Memory B cell (primary cell): ENCODE measurements around the gene ST6GALNAC3.
"Not testable (repeated sequence)": the region's sequence is repeated elsewhere in the genome, so short reads cannot be mapped to it uniquely, and the experiment has no call there.

Source experiments
- ATAC-seq: fragments of 150-1000 bp; cut with Tn5 transposase; 2 replicates; pipeline ENCODE4 v1.10.0; 2021; ENCODE audit warnings: low read depth, mild to moderate bottlenecking, moderate library complexity
- DNase-seq, 2 donors: peaks; one replicate each; pipeline ENCODE4 v3.0.0; 2022; ENCODE audit warnings: low spot score in 2 of 2
- H3K27ac Mint-ChIP-seq: one replicate; pipeline ENCODE4 v1.8.0; 2022; ENCODE audit warnings: mild to moderate bottlenecking, moderate library complexity, mixed read lengths
- H3K27me3 Mint-ChIP-seq: one replicate; pipeline ENCODE4 v1.8.0; 2022; ENCODE audit warnings: mixed read lengths
- H3K36me3 Mint-ChIP-seq: one replicate; pipeline ENCODE4 v1.8.0; 2022; ENCODE audit warnings: mild to moderate bottlenecking, mixed read lengths
- H3K4me1 Mint-ChIP-seq: one replicate; pipeline ENCODE4 v1.8.0; 2022; ENCODE audit warnings: mixed read lengths
- H3K4me3 Mint-ChIP-seq: one replicate; pipeline ENCODE4 v1.8.0; 2022; ENCODE audit warnings: mild to moderate bottlenecking, moderate library complexity, mixed read lengths
- H3K9me3 Mint-ChIP-seq: one replicate; pipeline ENCODE4 v1.8.0; 2022; ENCODE audit warnings: mixed read lengths

ST6GALNAC3 gene

DNA sequence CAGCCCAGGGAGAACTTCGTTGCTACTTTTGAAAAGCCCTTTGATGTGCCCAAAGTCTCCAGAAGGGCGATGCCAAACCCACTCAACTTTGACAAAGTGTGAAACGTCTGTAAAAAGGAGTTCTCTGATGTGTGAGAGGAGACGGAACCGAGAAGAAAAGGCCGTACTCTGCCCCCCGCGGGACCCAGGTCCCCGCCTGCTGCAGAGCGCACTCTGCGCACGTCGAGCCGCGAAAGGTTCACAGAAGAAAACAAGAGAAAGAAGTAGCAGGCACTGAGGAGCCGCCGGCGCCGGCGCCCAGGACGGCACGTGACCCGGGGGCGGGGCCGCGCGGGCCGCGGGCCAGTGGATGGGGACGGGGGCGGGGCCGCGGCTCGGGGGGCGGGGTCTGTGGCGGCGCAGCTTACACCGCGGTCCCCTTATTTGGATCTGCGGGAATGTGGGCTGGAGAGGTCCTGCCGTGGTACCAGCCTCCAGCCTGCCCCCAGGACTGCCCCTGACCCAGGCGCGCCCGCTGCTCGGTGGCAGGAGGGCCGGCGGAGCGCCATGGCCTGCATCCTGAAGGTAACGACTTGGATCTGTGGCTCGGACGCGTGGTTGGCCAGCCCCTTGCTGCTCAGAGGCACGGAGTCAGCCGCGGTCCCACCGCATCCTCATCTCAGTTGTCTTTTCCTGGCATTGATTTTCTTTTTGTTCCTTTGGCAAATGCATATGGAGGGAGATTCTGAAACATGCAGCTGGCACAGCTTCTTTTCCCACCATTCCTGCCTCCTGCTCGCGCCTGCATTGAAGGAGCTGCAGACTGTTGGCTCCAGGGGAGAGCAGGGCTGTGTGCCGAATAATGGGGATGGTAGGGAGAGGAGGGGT, at the start of gene ST6GALNAC3:
Gene ST6GALNAC3, plus strand, starts transcription at position 426 of the 867 bp plus-strand sequence.
- Mint-ChIP-seq H3K9me3 (peaks cover 2% of the 10 kb centered on the region), H3K4me3 (peak within 1 kb of the TSS; percentile 88), H3K27me3 (peaks cover 2% of the 10 kb centered on the region), H3K36me3 (peaks cover 3% of the 10 kb centered on the region), H3K27ac (peak within 1 kb of the TSS; percentile 85), H3K4me1 (peaks cover 18% of the 10 kb centered on the region)
- ATAC-seq (peak; percentile 84), DNase-seq (peak; percentile 56 to 57)

DNA sequence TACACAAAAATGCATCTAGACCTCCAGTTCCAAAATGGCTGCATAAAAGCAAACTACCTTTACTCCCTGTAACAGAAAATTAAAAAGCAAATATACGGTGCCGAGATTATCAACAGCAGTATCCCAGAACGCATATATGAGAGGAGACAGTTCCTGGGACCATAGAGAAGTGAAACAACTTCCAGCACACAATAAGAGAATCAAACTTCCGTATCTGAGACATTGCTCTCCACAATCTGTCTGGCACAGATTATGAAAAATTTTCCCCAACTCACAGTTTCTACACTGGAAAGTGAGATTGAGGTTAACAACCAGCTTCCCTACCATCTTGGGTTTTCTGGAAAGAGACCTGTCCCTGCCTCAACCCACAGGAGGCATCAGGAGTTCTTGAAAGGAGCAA, 47.2 kb upstream of the ST6GALNAC3 start:
- Mint-ChIP-seq H3K36me3 (no peaks in the 10 kb centered on the region), H3K4me3 (no peak overlapping the region), H3K27ac (no peak overlapping the region), H3K4me1 (no peaks in the 10 kb centered on the region), H3K9me3 (no peaks in the 10 kb centered on the region), H3K27me3 (peaks cover 8% of the 10 kb centered on the region)
- ATAC-seq: no peak
- no peak for DNase-seq

DNA sequence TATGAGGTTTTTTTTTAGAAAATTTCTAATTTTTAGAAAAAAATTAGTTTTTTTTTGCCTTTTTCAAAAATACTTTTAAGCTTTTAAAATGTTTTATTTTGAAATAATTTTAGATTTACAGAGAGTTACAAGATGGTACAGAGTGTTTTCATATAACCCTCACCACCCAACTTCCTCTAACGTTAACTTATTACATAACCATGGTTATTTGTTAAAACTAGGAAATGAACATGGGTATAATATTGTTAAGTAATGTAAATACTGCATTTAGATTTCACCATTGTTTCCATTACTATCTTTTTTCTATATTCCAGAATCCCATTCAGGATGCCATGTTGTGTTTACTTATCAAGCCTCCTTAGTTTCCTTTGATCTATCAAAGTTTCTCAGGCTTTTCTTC, 45.2 kb upstream of the ST6GALNAC3 start:
- Mint-ChIP-seq H3K4me3 (no peak overlapping the region), H3K9me3 (no peaks in the 10 kb centered on the region), H3K27me3 (peaks cover 10% of the 10 kb centered on the region), H3K4me1 (no peaks in the 10 kb centered on the region), H3K36me3 (no peaks in the 10 kb centered on the region), H3K27ac (no peak overlapping the region)
- no peak for DNase-seq
- no peak for ATAC-seq

DNA sequence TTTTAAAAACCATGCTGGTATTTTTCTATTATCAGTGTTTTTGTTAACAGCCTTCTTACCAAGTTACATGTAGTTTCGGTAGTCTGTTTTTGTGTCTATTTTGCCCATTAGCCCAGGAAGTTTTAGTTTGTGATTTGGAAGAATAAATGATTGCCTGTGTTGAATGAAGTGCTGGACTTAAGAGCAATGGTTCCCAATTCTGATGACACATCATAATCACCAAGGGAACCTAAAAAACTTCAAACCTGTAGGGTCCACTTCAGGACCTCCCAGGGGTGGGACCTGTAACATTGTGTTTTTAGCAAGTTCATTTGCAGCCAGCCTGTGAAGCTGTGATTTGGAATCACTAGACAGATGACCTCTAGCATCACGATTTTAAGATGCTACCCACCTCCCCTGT, 43.0 kb upstream of the ST6GALNAC3 start:
- H3K4me1 Mint-ChIP-seq: no peaks in the 10 kb centered on the region
- DNase-seq (no peak), ATAC-seq (no peak)
- H3K4me3 Mint-ChIP-seq: no peak overlapping the region
- H3K27me3 Mint-ChIP-seq: peaks cover 8% of the 10 kb centered on the region
- H3K36me3 Mint-ChIP-seq: no peaks in the 10 kb centered on the region
- no peaks in the 10 kb centered on the region for H3K9me3 Mint-ChIP-seq
- no peak overlapping the region for H3K27ac Mint-ChIP-seq

DNA sequence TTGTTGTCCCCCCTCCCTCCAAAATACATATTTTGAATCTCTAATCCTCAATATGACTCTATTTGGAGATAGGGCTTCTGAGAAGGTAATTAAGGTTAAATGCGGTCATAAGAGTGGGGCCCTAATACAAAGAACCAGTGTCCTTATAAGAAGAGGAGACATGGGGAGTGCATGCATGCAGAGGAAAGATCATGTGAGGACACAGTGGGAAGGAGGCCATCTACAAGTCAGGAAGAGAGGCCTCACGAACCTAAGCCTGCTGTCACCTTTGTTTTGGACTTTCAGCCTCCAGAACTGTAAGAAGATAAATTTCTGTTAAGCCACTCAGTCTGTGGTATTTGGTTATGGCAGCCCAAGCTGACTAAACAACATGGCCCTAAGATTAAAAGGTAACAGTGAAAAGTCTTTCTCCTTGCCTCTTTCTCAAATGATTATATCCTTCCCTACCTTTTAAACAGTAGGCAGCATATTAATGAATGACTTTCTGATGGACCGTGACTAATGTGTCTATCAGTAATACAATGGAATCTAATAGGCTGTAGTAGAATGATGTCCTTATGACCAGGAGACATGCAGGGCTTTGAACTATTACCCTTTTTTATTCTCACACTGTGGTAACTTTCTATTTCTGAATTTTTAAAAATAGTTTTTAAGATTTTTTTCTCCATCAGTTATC, 40.6 kb upstream of the ST6GALNAC3 start:
- no peak overlapping the region for H3K27ac Mint-ChIP-seq
- DNase-seq (no peak), ATAC-seq (no peak)
- no peaks in the 10 kb centered on the region for H3K9me3 Mint-ChIP-seq
- H3K4me3 Mint-ChIP-seq: no peak overlapping the region
- H3K36me3 Mint-ChIP-seq: no peaks in the 10 kb centered on the region
- H3K27me3 Mint-ChIP-seq: peaks cover 2% of the 10 kb centered on the region
- H3K4me1 Mint-ChIP-seq: no peaks in the 10 kb centered on the region

DNA sequence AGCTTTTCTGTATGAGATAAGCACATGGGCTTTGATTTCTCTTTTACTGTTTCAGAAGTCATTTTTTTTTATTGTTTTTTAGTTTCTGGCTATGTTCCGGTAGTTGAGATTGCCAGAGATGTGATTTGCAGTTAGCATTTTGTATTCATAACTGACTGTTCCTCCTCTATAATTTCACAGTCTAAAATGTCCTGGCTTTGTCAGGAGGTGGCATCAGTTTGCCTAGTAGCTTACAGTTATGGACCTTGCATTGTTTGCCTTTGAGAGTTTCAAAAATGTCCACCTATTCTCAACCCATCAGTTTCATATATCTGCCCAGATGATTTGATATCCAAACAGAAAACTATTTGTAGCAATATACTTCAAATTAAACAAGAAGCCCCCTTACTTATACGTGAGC, 39.5 kb upstream of the ST6GALNAC3 start:
- DNase-seq (no peak), ATAC-seq (peak; percentile 42)
- no peak overlapping the region for H3K27ac Mint-ChIP-seq
- H3K27me3 Mint-ChIP-seq: peaks cover 3% of the 10 kb centered on the region
- H3K4me3 Mint-ChIP-seq: no peak overlapping the region
- H3K9me3 Mint-ChIP-seq: no peaks in the 10 kb centered on the region
- no peaks in the 10 kb centered on the region for H3K4me1 Mint-ChIP-seq
- H3K36me3 Mint-ChIP-seq: no peaks in the 10 kb centered on the region

DNA sequence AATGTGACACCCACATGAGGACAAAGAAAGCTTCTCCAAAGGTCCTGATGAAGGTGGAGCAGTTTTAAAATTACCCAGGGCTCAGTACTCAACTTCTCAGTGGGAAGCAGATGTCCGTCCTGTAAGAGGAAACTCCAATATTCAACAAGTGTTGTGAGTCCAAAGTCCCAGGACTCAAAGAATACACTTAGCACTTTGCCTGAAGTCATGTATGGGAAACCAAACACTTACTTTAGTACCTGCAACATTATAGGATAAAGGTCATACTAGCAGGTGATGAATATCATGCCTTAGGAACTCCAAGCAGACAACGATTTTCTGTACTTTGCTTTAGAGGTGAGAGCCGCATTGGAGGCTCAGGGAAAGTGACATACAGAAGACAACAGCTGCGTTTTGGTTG, 37.2 kb upstream of the ST6GALNAC3 start:
- DNase-seq (no peak), ATAC-seq (no peak)
- Mint-ChIP-seq H3K4me1 (no peaks in the 10 kb centered on the region), H3K27ac (no peak overlapping the region), H3K27me3 (peaks cover 6% of the 10 kb centered on the region), H3K9me3 (no peaks in the 10 kb centered on the region), H3K36me3 (no peaks in the 10 kb centered on the region), H3K4me3 (no peak overlapping the region)

DNA sequence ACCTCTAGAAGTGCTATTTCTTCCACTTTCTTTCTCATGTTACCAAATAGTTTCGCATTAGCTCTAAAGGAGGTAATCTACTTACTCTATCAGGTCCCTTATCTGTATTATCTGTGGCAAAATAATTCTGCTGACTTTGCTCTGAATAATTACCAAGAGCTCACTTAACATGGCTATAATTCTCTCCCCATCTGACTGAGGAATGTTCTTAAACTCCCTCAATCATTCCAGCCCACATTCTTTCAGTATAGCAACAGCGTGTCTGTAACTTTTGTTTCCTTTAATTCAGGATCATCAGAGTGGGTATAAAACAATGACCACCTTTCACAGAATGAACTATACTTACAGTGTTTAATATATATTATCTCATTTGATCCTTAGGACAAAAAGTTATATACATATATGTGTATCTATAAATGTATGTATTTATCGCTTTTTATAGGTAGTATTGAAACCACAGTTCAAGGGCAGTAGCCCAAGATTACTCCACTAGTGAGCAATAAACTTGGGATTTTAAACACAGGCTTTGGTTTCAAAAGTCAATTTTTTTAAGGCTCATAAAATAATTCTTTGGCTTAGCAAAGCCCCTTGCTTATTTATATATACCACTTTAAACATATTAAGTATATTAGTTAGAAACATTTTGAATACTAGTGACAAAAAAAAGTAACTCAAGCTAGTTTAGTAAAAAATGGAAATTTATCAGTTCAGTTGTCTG, 36.1 kb upstream of the ST6GALNAC3 start:
- H3K27ac Mint-ChIP-seq: no peak overlapping the region
- no peak for ATAC-seq
- no peaks in the 10 kb centered on the region for H3K36me3 Mint-ChIP-seq
- no peaks in the 10 kb centered on the region for H3K4me1 Mint-ChIP-seq
- DNase-seq: no peak
- no peak overlapping the region for H3K4me3 Mint-ChIP-seq
- no peaks in the 10 kb centered on the region for H3K9me3 Mint-ChIP-seq
- peaks cover 6% of the 10 kb centered on the region for H3K27me3 Mint-ChIP-seq

DNA sequence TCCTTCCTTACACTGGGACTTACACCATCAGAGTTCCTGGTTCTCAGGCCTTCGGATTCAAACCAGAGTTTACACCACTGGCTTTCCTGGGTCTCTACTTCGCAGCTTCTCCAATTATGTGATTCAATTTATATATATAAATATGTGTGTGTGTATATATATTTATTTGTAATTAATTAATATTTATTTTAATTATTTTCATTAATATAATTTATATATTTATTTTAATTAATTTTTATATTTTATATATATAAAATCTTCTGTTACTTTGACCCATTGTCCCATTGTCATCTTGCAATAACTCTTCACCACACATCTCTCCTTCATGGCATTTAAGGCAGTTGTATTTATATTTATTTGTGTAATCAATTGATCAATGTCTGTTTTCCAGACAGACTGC, 28.4 kb upstream of the ST6GALNAC3 start:
- peaks cover 3% of the 10 kb centered on the region for H3K27me3 Mint-ChIP-seq
- H3K9me3 Mint-ChIP-seq: peaks cover 1% of the 10 kb centered on the region
- no peak for ATAC-seq
- H3K27ac Mint-ChIP-seq: no peak overlapping the region
- no peak overlapping the region for H3K4me3 Mint-ChIP-seq
- H3K36me3 Mint-ChIP-seq: no peaks in the 10 kb centered on the region
- DNase-seq: no peak
- no peaks in the 10 kb centered on the region for H3K4me1 Mint-ChIP-seq

DNA sequence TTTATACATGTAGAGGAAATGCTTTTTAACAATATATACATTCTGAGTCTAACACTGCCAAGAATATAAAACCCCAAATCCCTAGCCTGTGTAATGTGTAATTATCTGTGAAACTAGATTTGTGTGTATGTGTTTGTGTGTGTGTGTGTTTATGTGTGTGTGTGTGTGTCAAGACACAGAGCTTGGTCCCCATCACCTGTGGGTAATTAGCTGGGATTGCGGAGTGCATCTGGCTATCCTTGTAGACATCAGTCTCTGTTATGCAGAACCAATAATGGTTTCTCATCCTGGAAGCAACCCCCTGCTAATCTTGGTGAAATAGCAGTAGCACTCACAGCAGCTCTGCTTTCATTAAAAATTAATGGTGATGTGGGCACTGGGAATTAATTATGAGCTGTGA, 26.3 kb upstream of the ST6GALNAC3 start:
- Mint-ChIP-seq H3K27me3 (peaks cover 2% of the 10 kb centered on the region), H3K27ac (no peak overlapping the region), H3K4me3 (no peak overlapping the region), H3K9me3 (peaks cover 3% of the 10 kb centered on the region), H3K36me3 (no peaks in the 10 kb centered on the region), H3K4me1 (no peaks in the 10 kb centered on the region)
- no peak for DNase-seq
- no peak for ATAC-seq

DNA sequence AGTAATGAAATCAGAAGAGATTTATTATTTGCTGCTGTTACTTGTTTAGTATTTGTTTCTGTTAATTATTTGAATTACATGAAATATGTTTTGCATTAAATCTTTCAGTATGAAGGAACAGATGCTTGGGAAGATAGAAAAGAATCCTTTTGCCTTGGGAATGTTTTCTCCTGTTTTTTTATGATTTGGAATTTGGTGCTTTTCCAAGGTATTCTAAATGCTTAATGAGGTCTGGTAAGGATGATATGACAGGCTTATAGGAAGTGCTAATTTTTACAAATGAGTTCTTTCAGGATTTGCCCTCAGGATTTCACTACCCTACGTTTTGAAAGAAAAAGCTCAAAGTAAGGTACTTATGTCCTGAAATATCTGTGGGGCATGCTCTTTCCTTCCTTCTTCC, 25.6 kb upstream of the ST6GALNAC3 start:
- H3K36me3 Mint-ChIP-seq: no peaks in the 10 kb centered on the region
- peaks cover 2% of the 10 kb centered on the region for H3K27me3 Mint-ChIP-seq
- H3K9me3 Mint-ChIP-seq: peaks cover 3% of the 10 kb centered on the region
- H3K4me3 Mint-ChIP-seq: no peak overlapping the region
- DNase-seq: no peak
- no peak for ATAC-seq
- H3K27ac Mint-ChIP-seq: no peak overlapping the region
- H3K4me1 Mint-ChIP-seq: no peaks in the 10 kb centered on the region

DNA sequence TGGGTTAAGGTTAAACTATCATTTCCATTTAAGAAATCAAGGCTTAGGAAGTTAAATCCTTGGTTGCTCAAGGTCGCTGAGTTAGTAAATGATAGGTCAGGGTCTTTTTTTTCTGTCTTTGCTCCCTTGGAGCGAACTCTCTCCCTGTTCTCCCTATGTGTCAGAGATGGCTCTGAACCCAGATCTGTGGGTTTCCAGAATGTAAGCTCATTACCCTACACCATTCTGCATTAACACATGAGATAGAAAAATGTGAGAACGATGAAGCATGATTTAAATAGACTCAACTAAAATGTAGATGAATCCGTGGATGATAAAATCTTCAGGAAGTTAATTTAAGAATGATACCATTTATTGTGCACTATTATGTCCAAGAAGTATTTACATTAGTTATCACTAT, 25.0 kb upstream of the ST6GALNAC3 start:
- ATAC-seq: no peak
- Mint-ChIP-seq H3K4me1 (no peaks in the 10 kb centered on the region), H3K36me3 (no peaks in the 10 kb centered on the region), H3K9me3 (peaks cover 3% of the 10 kb centered on the region), H3K27me3 (peaks cover 3% of the 10 kb centered on the region), H3K4me3 (no peak overlapping the region), H3K27ac (no peak overlapping the region)
- DNase-seq: no peak

DNA sequence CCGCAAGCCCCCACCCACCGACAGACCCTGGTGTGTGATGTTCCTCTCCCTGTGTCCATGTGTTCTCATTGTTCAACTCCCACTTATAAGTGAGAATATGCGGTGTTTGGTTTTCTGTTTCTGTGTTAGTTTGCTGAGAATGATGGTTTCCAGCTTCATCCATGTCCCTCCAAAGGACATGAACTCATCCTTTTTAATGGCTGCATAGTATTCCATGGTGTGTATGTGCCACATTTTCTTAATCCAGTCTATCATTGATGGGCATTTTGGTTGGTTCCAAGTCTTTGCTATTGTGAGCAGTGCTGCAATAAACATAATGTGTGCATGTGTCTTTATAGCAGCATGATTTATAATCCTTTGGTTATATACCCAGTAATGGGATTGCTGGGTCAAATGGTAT, 24.5 kb upstream of the ST6GALNAC3 start:
- H3K36me3 Mint-ChIP-seq, H3K9me3 Mint-ChIP-seq, H3K27ac Mint-ChIP-seq, DNase-seq, H3K27me3 Mint-ChIP-seq, H3K4me3 Mint-ChIP-seq, ATAC-seq, H3K4me1 Mint-ChIP-seq: not testable (repeated sequence)

DNA sequence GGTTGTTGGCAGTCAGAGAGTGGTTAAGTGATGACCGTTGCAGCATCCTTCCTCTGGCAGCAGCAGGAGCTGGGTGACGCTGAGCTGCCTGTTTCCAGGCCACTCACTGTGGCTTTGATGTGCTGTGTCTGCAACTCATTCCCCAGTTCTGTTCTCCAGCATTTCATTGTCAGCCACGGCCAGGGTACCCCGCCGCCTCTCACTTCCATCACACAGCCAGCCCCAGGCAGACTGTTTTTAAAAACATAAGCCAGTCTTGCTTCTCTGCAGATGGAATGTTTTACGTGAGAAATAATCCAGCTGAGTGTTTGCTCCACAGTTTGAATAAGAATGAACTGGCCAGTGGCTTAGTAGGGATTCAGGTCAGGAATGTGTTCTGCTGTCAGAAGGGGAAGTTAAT, 21.5 kb upstream of the ST6GALNAC3 start:
- Mint-ChIP-seq H3K9me3 (peaks cover 3% of the 10 kb centered on the region), H3K4me1 (no peaks in the 10 kb centered on the region), H3K36me3 (no peaks in the 10 kb centered on the region), H3K4me3 (no peak overlapping the region), H3K27me3 (peaks cover 8% of the 10 kb centered on the region), H3K27ac (no peak overlapping the region)
- no peak for DNase-seq
- ATAC-seq: no peak
